ENCODE results near the gene RAE1.

Gene RAE1

DNA sequence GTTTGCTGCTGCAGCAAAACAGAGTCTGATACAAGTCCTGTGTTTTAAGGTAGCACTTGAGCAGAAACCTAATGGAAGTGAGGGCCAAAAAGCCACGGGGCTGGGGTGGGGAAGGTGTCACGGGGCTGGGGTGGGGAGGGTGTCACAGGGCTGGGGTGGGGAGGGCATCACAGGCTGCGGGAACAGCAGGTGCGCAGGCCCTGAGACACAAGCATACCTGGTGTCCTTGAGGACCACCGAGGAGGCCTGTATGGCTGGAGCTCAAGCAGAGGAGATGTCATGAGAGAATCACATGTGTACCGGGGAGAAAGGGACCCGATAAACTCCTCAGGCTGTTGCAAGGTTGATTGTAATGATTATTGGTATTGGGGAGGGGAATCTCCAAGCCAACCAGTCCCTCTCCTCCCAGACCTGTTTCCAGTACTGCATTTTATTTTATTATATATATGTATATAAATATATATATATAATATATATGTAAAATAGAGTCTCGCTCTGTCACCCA is 35.0 kb upstream of the RAE1 start:
- H3K36me3 ChIP-seq (ENCODE audit: insufficient read depth, low read length): no peaks in the 10 kb centered on the region
- H3K4me2 ChIP-seq (ENCODE audit: low read depth, low read length, poor library complexity, severe bottlenecking): no peak overlapping the region
- H3K9me2 ChIP-seq (replicated peaks; ENCODE audit: low read depth, low read length): no peaks in the 10 kb centered on the region
- TF ChIP-seq CTCF (conservative IDR thresholded peaks at IDR 0.05; ENCODE audit: low read length) (no peak), EZH2phosphoT487 (IDR thresholded peaks at IDR 0.05; ENCODE audit: borderline replicate concordance) (no peak)
- H4K20me1 ChIP-seq (ENCODE audit: insufficient read depth, low read length, poor library complexity, severe bottlenecking): no peaks in the 10 kb centered on the region
- no peak overlapping the region for H2AFZ ChIP-seq (ENCODE audit: low read length)
- H3K4me3 ChIP-seq (ENCODE audit: low read length, poor library complexity, severe bottlenecking): no peak overlapping the region
- no peaks in the 10 kb centered on the region for H3K9me3 ChIP-seq (ENCODE audit: insufficient read depth, low read depth, low read length)
- no peaks in the 10 kb centered on the region for H3F3A ChIP-seq (ENCODE audit: low read depth)
- no peaks in the 10 kb centered on the region for H3K79me2 ChIP-seq (ENCODE audit: insufficient read depth, low read length)
- H3K27me3 ChIP-seq (ENCODE audit: insufficient read depth, low read length, poor library complexity, severe bottlenecking): no peaks in the 10 kb centered on the region
- H3K9ac ChIP-seq (ENCODE audit: low read depth, low read length, poor library complexity, severe bottlenecking): no peak overlapping the region
- H3K4me1 ChIP-seq (ENCODE audit: insufficient read depth, low read length, poor library complexity, severe bottlenecking): no peaks in the 10 kb centered on the region

- Histone ChIP-seq H3K9me3 (ENCODE audit: insufficient read depth, low read depth, low read length) (no peaks in the 10 kb centered on the region), H4K20me1 (ENCODE audit: insufficient read depth, low read length, poor library complexity, severe bottlenecking) (no peaks in the 10 kb centered on the region), H3K9ac (ENCODE audit: low read depth, low read length, poor library complexity, severe bottlenecking) (no peak overlapping the region), H3F3A (ENCODE audit: low read depth) (no peaks in the 10 kb centered on the region), H3K27me3 (ENCODE audit: insufficient read depth, low read length, poor library complexity, severe bottlenecking) (no peaks in the 10 kb centered on the region), H3K4me2 (ENCODE audit: low read depth, low read length, poor library complexity, severe bottlenecking) (no peak overlapping the region), H3K4me3 (ENCODE audit: low read length, poor library complexity, severe bottlenecking) (no peak overlapping the region), H3K79me2 (ENCODE audit: insufficient read depth, low read length) (no peaks in the 10 kb centered on the region), H2AFZ (ENCODE audit: low read length) (no peak overlapping the region), H3K9me2 (replicated peaks; ENCODE audit: low read depth, low read length) (no peaks in the 10 kb centered on the region), H3K4me1 (ENCODE audit: insufficient read depth, low read length, poor library complexity, severe bottlenecking) (no peaks in the 10 kb centered on the region), H3K36me3 (ENCODE audit: insufficient read depth, low read length) (no peaks in the 10 kb centered on the region)
- TF ChIP-seq EZH2phosphoT487 (IDR thresholded peaks at IDR 0.05; ENCODE audit: borderline replicate concordance) (no peak), CTCF (conservative IDR thresholded peaks at IDR 0.05; ENCODE audit: low read length) (no peak)
These were observed 34.3 kb upstream of the RAE1 start for GRCh38 chr20:57316795-57317201.

GRCh38 chr20:57317316-57317788 is 33.7 kb upstream of the RAE1 start:
- Histone ChIP-seq H3K4me1 (ENCODE audit: insufficient read depth, low read length, poor library complexity, severe bottlenecking) (no peaks in the 10 kb centered on the region), H3K9ac (ENCODE audit: low read depth, low read length, poor library complexity, severe bottlenecking) (no peak overlapping the region), H3K9me2 (replicated peaks; ENCODE audit: low read depth, low read length) (no peaks in the 10 kb centered on the region), H4K20me1 (ENCODE audit: insufficient read depth, low read length, poor library complexity, severe bottlenecking) (no peaks in the 10 kb centered on the region), H3K4me3 (ENCODE audit: low read length, poor library complexity, severe bottlenecking) (no peak overlapping the region), H3K79me2 (ENCODE audit: insufficient read depth, low read length) (no peaks in the 10 kb centered on the region), H2AFZ (ENCODE audit: low read length) (no peak overlapping the region), H3K27me3 (ENCODE audit: insufficient read depth, low read length, poor library complexity, severe bottlenecking) (no peaks in the 10 kb centered on the region), H3K36me3 (ENCODE audit: insufficient read depth, low read length) (no peaks in the 10 kb centered on the region), H3K4me2 (ENCODE audit: low read depth, low read length, poor library complexity, severe bottlenecking) (no peak overlapping the region), H3K9me3 (ENCODE audit: insufficient read depth, low read depth, low read length) (no peaks in the 10 kb centered on the region), H3F3A (ENCODE audit: low read depth) (no peaks in the 10 kb centered on the region)
- no peak for TF ChIP-seq EZH2phosphoT487 (IDR thresholded peaks at IDR 0.05; ENCODE audit: borderline replicate concordance)
- TF ChIP-seq CTCF (conservative IDR thresholded peaks at IDR 0.05; ENCODE audit: low read length): no peak
